VCaP (cell line): ENCODE results near the gene ZNF764.

Source experiments
- H3K27ac ChIP-seq: fragments of 450-650 bp; 2 replicates; pipeline ENCODE4 v1.5.1; 2017
- TF ChIP-seq, protein P1 (sequence below): fragments of 450-650 bp; conservative IDR thresholded peaks from 2 replicates; pipeline ENCODE4 v1.5.1; 2017; ENCODE audit warnings: mild to moderate bottlenecking, moderate library complexity

Gene ZNF764

DNA sequence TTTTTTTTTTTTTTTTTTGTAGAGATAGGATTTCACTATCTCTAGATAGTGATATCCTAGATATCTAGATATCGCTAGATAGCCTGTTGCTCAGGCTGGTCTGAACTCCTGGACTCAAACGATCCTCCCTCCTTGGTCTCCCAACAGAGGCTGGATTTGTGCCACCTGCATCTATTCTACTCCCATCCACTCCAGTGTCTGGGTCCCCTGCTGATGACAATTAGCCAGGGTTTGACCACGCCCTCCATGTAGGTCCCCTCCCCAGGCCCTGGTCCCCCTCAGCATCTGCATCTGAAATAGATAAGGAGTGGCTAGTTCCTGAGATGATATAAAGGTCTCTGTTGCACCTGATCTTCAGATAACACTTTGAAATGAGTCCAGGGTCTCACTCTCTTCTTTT is 11.1 kb upstream of the ZNF764 start:
- peak overlapping the region; percentile 93 for H3K27ac ChIP-seq
- TF ChIP-seq, protein P1, sequence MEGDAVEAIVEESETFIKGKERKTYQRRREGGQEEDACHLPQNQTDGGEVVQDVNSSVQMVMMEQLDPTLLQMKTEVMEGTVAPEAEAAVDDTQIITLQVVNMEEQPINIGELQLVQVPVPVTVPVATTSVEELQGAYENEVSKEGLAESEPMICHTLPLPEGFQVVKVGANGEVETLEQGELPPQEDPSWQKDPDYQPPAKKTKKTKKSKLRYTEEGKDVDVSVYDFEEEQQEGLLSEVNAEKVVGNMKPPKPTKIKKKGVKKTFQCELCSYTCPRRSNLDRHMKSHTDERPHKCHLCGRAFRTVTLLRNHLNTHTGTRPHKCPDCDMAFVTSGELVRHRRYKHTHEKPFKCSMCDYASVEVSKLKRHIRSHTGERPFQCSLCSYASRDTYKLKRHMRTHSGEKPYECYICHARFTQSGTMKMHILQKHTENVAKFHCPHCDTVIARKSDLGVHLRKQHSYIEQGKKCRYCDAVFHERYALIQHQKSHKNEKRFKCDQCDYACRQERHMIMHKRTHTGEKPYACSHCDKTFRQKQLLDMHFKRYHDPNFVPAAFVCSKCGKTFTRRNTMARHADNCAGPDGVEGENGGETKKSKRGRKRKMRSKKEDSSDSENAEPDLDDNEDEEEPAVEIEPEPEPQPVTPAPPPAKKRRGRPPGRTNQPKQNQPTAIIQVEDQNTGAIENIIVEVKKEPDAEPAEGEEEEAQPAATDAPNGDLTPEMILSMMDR = no peak

DNA sequence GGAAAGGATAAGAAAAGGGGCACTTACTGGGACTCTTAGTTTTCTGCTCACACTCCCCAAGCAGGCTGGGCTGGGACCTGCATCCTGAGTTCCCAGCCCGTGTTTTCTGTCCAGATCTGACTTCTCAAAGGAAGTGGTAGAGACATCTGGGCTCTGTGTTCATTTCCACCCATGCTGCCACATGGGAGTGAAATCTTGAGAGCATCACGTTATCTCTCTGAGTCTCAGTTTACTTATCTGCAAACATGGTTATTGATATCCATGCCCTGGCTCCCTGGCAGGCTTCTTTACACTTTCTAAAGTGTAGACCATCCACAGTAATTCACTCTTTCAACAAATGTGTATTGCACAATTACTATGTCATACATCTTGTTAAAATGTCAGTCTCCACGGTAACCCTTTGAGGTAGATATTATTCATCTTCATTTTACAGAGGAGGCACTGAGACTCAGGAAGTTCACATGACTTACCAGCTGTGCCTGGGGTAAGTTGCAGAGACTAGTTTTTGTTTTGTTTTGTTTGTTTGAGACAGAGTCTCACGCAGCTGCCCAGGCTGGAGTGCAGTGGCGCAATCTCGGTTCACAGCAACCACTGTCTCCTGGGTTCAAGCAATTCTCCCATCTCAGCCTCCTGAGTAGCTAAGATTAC is 9.9 kb upstream of the ZNF764 start:
- TF ChIP-seq, protein P1 = no peak
- H3K27ac ChIP-seq = no peak overlapping the region

DNA sequence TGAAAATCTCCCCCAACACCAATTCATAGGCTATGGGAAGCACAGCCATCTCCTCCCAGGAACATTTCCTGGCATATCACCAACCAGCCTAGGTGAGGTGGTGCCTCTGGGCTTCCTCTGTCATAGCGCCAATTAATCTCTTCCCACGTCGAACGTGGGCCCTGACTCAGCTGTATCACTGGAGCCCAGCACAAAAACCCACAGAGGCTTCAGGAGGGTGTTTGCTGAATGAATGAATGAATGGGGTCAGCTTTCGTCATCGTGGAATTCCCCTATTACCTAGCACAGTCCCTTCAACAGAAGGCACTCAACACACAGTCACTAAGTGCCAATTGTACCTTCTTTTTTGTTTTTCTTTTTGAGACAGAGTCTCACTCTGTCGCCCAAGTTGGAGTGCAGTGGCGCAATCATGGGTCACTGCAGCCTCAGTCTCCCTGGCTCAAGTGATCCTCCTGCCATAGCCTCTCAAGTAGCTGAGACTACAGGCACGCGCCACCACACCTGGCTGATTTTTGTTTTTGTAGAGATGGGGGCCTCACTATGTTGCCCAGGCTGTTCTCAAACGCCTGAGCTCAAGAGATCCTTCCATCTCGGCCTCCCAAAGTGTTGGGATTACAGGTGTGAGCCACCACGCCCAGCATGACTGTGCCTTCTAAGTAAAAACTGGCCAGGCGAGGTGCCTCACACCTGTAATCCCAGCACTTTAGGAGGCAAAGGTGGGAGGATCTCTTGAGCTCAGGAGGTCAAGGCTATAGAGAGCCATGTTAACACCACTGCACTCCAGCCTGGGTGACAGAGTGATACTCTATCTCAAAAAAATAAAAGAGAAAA is 9.2 kb upstream of the ZNF764 start:
- TF ChIP-seq, protein P1 = no peak
- H3K27ac ChIP-seq = no peak overlapping the region

DNA sequence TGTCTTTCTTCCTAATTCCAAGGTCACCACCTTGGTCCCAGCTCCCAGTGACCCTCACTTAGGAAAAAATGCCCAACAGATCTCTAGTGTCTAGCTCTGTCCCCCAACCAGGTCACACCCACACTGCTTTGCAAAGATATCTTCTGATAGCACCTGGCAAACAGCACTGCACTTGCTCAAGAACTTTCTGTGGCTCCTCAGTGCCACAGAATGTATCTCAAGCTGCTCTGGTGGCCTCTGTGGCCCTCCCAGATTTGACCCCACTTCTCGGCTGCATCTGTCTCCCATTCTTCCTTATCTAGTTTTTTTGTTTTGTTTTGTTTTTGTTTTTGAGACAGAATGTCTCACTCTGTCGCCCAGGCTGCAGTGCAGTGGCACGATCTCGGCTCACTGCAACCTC is 8.4 kb upstream of the ZNF764 start:
- no peak overlapping the region for H3K27ac ChIP-seq

DNA sequence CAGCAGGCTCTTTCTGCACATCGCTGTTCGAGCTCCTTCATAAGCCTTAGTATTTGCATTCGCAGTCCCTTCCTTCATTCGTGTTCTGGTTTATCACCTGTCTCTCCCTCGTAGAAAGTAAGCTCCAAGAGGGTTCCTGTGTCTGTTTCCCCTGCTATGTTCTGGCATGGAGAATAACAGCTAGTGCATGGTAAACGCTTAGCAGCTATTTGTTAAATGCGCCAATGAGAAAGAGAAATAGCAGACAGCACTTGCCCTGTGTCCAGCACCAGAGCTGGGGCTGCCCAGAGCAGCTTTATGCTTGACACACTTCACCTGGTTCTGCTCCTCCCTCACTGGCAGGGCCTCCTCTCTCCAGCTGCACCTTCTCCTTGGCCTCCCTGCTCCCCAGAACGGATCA is 7.8 kb upstream of the ZNF764 start:
- TF ChIP-seq, protein P1 = no peak
- no peak overlapping the region for H3K27ac ChIP-seq

More for the DNA sequence above, 8.4 kb upstream of the ZNF764 start:
- TF ChIP-seq, protein P1 = no peak

DNA sequence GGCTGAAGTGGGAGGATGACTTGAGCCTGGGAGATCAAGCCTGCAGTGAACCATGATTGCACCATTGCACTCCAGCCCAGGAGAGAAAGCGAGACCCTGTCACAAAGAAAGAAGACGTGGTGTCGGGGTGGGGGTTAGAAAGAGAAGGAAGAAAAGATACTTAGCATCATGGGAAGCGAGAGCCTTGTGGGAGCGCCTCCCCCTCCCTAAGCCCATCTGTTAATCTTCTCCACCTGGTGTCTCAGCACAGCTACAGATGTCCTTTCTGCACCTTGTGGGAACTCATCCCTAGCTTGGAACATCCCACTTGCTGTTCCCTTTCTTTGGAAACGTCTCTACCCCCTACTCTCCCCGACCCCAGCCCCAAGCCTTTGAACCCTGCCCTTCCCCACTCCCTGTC is 7.4 kb upstream of the ZNF764 start:
- H3K27ac ChIP-seq = no peak overlapping the region
- TF ChIP-seq, protein P1 = no peak

DNA sequence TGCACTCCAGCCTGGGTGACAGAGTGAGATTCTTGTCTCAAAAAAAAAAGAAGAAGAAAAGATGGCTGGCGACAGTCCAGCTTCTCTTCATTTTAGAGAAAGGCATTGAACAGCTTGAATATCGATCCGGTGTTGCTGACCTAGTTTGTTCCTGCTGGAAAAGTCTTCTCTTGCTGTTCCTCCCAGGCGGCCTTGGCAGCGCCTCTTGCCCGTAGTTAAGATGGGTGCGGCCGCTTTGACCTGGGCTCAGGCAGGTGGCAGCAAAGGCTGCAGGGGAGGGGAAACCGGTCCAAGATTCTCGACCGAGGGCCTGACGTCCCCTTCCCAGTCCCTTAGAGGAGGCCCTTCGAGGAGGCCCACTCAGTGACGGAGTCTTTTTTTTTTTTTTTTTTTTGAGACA is 3.8 kb upstream of the ZNF764 start:
- TF ChIP-seq, protein P1 = no peak
- no peak overlapping the region for H3K27ac ChIP-seq
